ENCODE measurements around the gene ATP1B3.

GRCh38 chr3:141876891-141877621 lies 613 bp downstream of the ATP1B3 start:
- TF ChIP-seq EZH2 (IDR thresholded peaks at IDR 0.05): no peak
- no peak for TF ChIP-seq POLR2AphosphoS5 (IDR thresholded peaks at IDR 0.05; ENCODE audit: borderline replicate concordance, low read depth, low read length)
